Prostate gland (tissue), 2 donors: ENCODE results near the gene LGALS13. TPM values are rescaled to one million over a fixed set of nuclear protein-coding genes. Genes with fewer than 3 reads are reported as not detected.

Experiments
- DNase-seq: peaks from one replicate; pipeline ENCODE4 v3.0.0-alpha.2; 2019; ENCODE audit warnings: low spot score
- H3K27ac ChIP-seq, 2 donors: fragments of 200-600 bp; sonication (generic); 2 replicates each; pipeline ENCODE4 v1.5.1; 2017 to 2019
- H3K27me3 ChIP-seq: fragments of 200-600 bp; sonication (generic); replicated peaks from 2 replicates; pipeline ENCODE4 v1.5.1; 2019; ENCODE audit not compliant: insufficient read depth
- H3K36me3 ChIP-seq, 2 donors: fragments of 200-600 bp; sonication (generic); 1 replicate in 1 of 2; 2 replicates in 1 of 2; pipeline versions ENCODE4 v1.5.1 to v1.8.1; 2017 to 2019
- H3K4me1 ChIP-seq: fragments of 200-600 bp; sonication (generic); replicated peaks from 2 replicates; pipeline ENCODE4 v1.5.1; 2019
- H3K4me3 ChIP-seq, 2 donors: fragments of 200-600 bp; sonication (generic); 2 replicates each; pipeline ENCODE4 v1.5.1; 2017 to 2019
- H3K9me3 ChIP-seq: fragments of 200-600 bp; sonication (generic); 2 replicates; pipeline ENCODE4 v1.5.1; 2017
- CTCF ChIP-seq, 4 experiments: fragments of 200-600 bp in 2 of 4; fragments of 450-650 bp in 2 of 4; sonication (generic) in 2 of 4; IDR thresholded peaks; 1 replicate in 3 of 4; 2 replicates in 1 of 4; pipeline ENCODE4 v1.5.1; 2016 to 2019; ENCODE audit warnings: antibody characterized with exemption in 4 of 4, mild to moderate bottlenecking in 2 of 4, moderate library complexity in 2 of 4
- POLR2A ChIP-seq: fragments of 450-650 bp; IDR thresholded peaks from one replicate; pipeline ENCODE4 v1.6.1; 2016; ENCODE audit warnings: antibody characterized with exemption, mild to moderate bottlenecking
- POLR2AphosphoS5 ChIP-seq: sonication (generic); formaldehyde crosslinking; IDR thresholded peaks from one replicate; pipeline ENCODE4 v1.6.1; 2017; ENCODE audit warnings: antibody characterized with exemption
- WGBS: methylation state at CpG from one replicate; pipeline ENCODE4 v1.1.5; 2018; 5-methylcytosine and 5-hydroxymethylcytosine counted together
- intact Hi-C: fragments of 100-400 bp; cut with DNase I; formaldehyde crosslinking; loops from one replicate; pipeline ENCODE4 v1.14.2; 2022
- total RNA-seq, 2 donors: library from RNA; depleted of rRNA; stranded (reverse); fragments of >200 nt; gene quantifications; one replicate each; pipeline ENCODE4 v1.1.0, GENCODE V29; 2016

Gene LGALS13
- total RNA-seq = not detected

- no peak for TF ChIP-seq POLR2A
- no peak for TF ChIP-seq POLR2AphosphoS5
- TF ChIP-seq CTCF (IDR thresholded peaks at IDR 0.05) = no peak
- Histone ChIP-seq H3K4me1 (no peaks in the 10 kb centered on the region), H3K36me3 (no peaks in the 10 kb centered on the region), H3K4me3 (no peak within 1 kb of the TSS), H3K27me3 (no peaks in the 10 kb centered on the region), H3K27ac (no peak within 1 kb of the TSS), H3K9me3 (no peaks in the 10 kb centered on the region)
- WGBS = 32% methylated on average over 5 of the region's 5 CpGs
- no peak for DNase-seq
- intact Hi-C loops = no loop called here
These were observed at the start of gene LGALS13 for GRCh38 chr19:39602224-39602623. Gene LGALS13, plus strand, starts transcription at chr19:39602524. Its CDS starts 45 bp downstream, at chr19:39602569.

- Histone ChIP-seq H3K9me3 (no peaks in the 10 kb centered on the region), H3K4me1 (no peaks in the 10 kb centered on the region), H3K36me3 (no peaks in the 10 kb centered on the region), H3K27ac (no peak overlapping the region), H3K27me3 (no peaks in the 10 kb centered on the region), H3K4me3 (no peak overlapping the region)
- no peak for DNase-seq
- WGBS = 67% methylated on average over 7 of the region's 7 CpGs
- intact Hi-C loops = loop anchor here (5.0 kb wide), 1 partner anchor 119 kb away; no protein-coding TSS in a partner anchor
- no peak for TF ChIP-seq CTCF (IDR thresholded peaks at IDR 0.05)
- TF ChIP-seq POLR2A = no peak
- TF ChIP-seq POLR2AphosphoS5 = no peak
These were observed 49.2 kb upstream of the LGALS13 start for GRCh38 chr19:39553082-39553652.

GRCh38 chr19:39554701-39555311 lies 47.5 kb upstream of the LGALS13 start:
- H3K4me3 ChIP-seq = no peak overlapping the region
- H3K36me3 ChIP-seq = no peaks in the 10 kb centered on the region
- no peak for DNase-seq
- no peaks in the 10 kb centered on the region for H3K9me3 ChIP-seq
- no peaks in the 10 kb centered on the region for H3K27me3 ChIP-seq
- TF ChIP-seq POLR2AphosphoS5 (no peak), CTCF (IDR thresholded peaks at IDR 0.05) (no peak), POLR2A (no peak)
- no peaks in the 10 kb centered on the region for H3K4me1 ChIP-seq
- no peak overlapping the region for H3K27ac ChIP-seq
- intact Hi-C loops = loop anchor here (5.0 kb wide), 1 partner anchor 117 kb away; no protein-coding TSS in a partner anchor
- WGBS = 71% methylated on average over 3 of the region's 4 CpGs

- no peak for DNase-seq
- TF ChIP-seq POLR2AphosphoS5 (no peak), POLR2A (no peak), CTCF (IDR thresholded peaks at IDR 0.05) (no peak)
- Histone ChIP-seq H3K27ac (no peak overlapping the region), H3K36me3 (no peaks in the 10 kb centered on the region), H3K9me3 (no peaks in the 10 kb centered on the region), H3K4me3 (no peak overlapping the region), H3K27me3 (no peaks in the 10 kb centered on the region), H3K4me1 (no peaks in the 10 kb centered on the region)
- WGBS = 73% methylated on average over 1 of the region's 1 CpG
- intact Hi-C loops = no loop called here
These were observed 46.4 kb upstream of the LGALS13 start for GRCh38 chr19:39555883-39556282.
